WI38 (cell line): ENCODE results near the gene TMEM222.

ENCODE experiments used
- H3K4me3 ChIP-seq: 2 replicates; pipeline ENCODE4 v1.5.1; 2011; ENCODE audit warnings: low read depth, mild to moderate bottlenecking, control low read depth, low read length
- CTCF ChIP-seq: IDR thresholded peaks from 2 replicates; pipeline ENCODE4 v1.5.1; 2012; ENCODE audit warnings: low read depth, mild to moderate bottlenecking, control low read depth, low read length

TMEM222 gene

GRCh38 chr1:27307874-27308598, 13.9 kb upstream of the TMEM222 start:
- no peak overlapping the region for H3K4me3 ChIP-seq
- no peak for TF ChIP-seq CTCF

GRCh38 chr1:27314169-27314568, 7.8 kb upstream of the TMEM222 start:
- no peak overlapping the region for H3K4me3 ChIP-seq
- TF ChIP-seq CTCF = no peak

- no peak for TF ChIP-seq CTCF
These were observed 7.2 kb upstream of the TMEM222 start for GRCh38 chr1:27314737-27315136.

GRCh38 chr1:27316860-27317259, 5.1 kb upstream of the TMEM222 start:
- no peak overlapping the region for H3K4me3 ChIP-seq
- TF ChIP-seq CTCF = no peak

More at GRCh38 chr1:27314737-27315136, 7.2 kb upstream of the TMEM222 start:
- no peak overlapping the region for H3K4me3 ChIP-seq

GRCh38 chr1:27318136-27318535, 3.8 kb upstream of the TMEM222 start:
- TF ChIP-seq CTCF = no peak
- H3K4me3 ChIP-seq = no peak overlapping the region

GRCh38 chr1:27318596-27318995, 3.4 kb upstream of the TMEM222 start:
- H3K4me3 ChIP-seq = no peak overlapping the region
- TF ChIP-seq CTCF = no peak

GRCh38 chr1:27322569-27323240, 742 bp downstream of the TMEM222 start:
- no peak for TF ChIP-seq CTCF
- H3K4me3 ChIP-seq = peak overlapping the region; percentile 100
